NCI-H146 treated with DMSO at 0.1 percent for 48 hours (cell line): ENCODE data around the gene PCIF1.
"Not testable (repeated sequence)": the region's sequence is repeated elsewhere in the genome, so short reads cannot be mapped to it uniquely, and the experiment has no call there.

Experiments
- DNase-seq: peaks from one replicate; lab custom pipeline; 2025; ENCODE audit not compliant: unreplicated experiment; lab: John Stamatoyannopoulos, UW

PCIF1 gene

GRCh38 chr20:45934586-45935415 lies at the start of gene PCIF1:
Gene PCIF1 (plus strand): TSS chr20:45934683. CDS start chr20:45939000, 4,317 bp downstream.
- DNase-seq: peak; percentile 93

GRCh38 chr20:45886590-45887345 lies 47.7 kb upstream of the PCIF1 start:
- DNase-seq: no peak

GRCh38 chr20:45887346-45887715 lies 47.2 kb upstream of the PCIF1 start, which contains the start of gene SPATA25:
Gene SPATA25 (minus strand): TSS chr20:45887622. CDS start chr20:45887590, 32 bp downstream.
- DNase-seq: no peak

DNA sequence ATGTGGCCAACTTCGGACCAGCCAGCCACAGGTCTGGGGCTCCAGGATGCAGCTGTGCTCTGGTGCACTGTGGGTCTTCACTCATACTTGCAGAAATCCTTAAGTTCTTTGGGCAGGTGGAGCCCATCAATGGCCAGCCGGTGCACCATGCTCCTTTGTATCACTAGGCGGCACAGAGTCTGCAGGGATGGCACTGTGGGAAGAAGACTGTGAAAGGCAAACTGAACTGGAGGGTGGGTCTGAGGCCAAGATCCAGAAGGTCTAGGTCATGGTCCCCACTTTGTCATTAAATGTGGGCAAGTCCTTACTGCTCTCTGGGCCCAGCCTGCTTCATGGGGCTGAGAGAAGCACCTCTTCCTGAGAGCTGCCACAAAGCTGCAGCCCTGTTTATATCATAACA lies 45.8 kb upstream of the PCIF1 start:
- no peak for DNase-seq

- DNase-seq: peak; percentile 75
Observed at GRCh38 chr20:45890077-45890984, 44.2 kb upstream of the PCIF1 start.

DNA sequence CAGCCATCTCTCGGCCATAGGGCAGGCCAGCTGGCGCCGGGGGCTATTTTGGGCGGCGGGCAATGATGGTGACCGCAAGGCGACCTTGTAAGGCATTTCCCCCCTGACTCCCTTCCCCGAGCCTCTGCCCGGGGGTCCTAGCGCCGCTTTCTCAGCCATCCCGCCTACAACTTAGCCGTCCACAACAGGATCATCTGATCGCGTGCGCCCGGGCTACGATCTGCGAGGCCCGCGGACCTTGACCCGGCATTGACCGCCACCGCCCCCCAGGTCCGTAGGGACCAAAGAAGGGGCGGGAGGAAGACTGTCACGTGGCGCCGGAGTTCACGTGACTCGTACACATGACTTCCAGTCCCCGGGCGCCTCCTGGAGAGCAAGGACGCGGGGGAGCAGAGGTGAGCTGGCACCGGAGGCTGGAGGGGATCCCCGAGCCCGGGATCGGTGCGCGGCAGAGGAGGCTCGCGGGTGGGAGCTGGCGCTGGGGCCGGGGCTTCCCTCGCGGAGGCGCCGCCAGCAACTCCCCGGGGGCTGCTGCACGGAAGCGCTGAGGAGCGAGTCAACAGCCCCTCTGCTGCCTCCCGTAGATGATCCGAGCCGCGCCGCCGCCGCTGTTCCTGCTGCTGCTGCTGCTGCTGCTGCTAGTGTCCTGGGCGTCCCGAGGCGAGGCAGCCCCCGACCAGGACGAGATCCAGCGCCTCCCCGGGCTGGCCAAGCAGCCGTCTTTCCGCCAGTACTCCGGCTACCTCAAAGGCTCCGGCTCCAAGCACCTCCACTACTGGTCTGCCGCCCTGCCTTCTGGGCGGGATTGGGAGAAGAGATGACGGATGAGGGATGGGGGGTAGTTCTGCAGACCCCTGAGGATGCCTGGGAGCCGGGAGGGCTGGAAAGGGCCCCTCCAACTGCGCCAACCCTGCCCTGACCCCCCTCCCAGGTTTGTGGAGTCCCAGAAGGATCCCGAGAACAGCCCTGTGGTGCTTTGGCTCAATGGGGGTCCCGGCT lies 43.2 kb upstream of the PCIF1 start, which contains the start of the genes CTSA and NEURL2:
CTSA (plus strand) TSS at position 351 of the 999 bp plus-strand sequence; CDS start at position 585, 234 bp downstream.
NEURL2 (minus strand) TSS at position 224 of the 999 bp plus-strand sequence; CDS start at position 7, 217 bp downstream.
- peak; percentile 87 for DNase-seq

DNA sequence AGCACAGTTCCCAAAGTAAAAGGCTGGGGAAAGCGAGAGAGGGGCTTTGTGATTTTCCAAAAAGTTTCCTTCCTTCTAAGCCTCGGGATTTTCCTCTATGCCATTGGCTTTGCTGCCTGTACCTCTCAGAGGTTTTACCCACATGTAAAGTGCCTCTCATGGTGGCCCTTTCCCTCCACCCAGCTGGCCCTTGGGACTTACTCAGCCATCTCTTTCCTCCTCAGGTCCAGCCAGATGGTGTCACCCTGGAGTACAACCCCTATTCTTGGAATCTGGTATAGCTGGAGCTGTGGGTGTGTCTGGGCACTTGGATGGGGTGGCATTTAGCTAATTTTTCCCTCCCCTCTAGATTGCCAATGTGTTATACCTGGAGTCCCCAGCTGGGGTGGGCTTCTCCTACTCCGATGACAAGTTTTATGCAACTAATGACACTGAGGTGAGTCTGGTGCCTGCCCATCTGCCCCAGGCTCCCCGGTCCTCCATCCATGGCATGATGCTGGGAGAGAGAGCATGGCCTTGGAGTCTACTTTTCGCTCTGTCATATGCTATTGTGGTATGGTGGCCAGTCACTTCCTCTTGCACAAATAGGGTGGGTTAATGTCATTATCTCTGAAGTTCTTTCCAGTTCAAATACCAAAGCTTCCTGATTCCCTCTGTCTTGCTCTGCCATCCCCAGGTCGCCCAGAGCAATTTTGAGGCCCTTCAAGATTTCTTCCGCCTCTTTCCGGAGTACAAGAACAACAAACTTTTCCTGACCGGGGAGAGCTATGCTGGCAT lies 42.2 kb upstream of the PCIF1 start:
- no peak for DNase-seq

GRCh38 chr20:45892828-45893500 lies 41.5 kb upstream of the PCIF1 start:
- DNase-seq: no peak

DNA sequence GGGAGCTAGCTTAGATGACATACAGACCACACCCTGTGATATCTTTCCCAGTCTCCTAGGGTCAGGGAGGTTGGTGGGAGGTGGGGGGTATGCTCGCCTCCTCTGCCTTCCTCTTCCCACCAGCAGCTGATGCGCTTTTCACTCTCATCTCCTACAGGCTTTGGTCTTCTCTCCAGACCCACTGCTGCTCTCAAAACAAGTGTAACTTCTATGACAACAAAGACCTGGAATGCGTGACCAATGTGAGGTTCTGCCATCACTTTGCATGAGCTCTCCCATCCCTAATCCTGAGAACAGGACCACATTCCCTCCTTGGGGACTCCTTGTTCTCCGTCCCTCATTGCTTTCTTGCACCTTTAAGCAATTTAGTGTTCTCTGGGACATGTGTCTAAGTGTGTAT lies 40.7 kb upstream of the PCIF1 start:
- no peak for DNase-seq

GRCh38 chr20:45894797-45895196 lies 39.7 kb upstream of the PCIF1 start:
- DNase-seq: no peak

DNA sequence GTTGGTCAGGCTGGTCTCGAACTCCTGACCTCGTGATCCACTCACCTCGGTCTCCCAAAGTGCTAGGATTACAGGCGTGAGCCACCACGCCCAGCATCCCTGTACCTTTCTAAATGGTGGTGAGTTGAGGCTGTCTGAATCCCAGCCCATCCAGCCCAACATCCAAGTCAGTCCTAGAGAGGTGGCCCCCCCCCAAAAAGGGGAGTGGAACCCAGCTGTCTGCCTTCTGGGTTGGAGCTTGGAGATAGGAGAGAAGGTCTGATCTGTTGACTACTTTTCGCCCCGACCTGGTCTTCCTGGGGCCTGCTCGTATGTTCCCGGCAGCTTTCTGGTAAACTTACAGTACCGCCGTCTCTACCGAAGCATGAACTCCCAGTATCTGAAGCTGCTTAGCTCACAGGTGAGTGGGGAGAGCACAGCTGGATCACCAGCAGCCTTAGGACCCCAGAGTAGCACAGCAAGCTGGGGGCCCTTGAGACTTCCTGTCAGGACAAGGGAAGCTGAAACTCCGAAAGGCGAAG lies 37.8 kb upstream of the PCIF1 start:
- DNase-seq: no peak

DNA sequence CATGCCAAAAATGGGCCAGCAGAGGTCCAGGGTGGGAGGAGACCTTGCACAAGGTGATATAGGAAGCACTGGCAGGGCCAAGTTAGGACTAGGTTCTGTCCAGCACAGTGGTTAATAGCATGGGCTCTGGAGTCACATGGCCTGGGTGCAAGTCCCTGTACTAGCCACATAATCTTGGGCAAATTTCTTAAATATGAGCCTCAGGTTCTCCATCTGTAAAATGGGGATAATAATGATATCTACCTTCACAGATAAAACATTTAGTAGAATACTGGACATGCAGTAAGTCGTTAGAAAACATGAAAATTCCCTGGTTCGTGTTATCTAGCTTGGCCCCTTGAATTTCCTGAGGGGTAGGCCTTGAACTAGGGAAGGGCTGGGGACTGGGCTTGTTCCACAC lies 37.2 kb upstream of the PCIF1 start:
- no peak for DNase-seq

DNA sequence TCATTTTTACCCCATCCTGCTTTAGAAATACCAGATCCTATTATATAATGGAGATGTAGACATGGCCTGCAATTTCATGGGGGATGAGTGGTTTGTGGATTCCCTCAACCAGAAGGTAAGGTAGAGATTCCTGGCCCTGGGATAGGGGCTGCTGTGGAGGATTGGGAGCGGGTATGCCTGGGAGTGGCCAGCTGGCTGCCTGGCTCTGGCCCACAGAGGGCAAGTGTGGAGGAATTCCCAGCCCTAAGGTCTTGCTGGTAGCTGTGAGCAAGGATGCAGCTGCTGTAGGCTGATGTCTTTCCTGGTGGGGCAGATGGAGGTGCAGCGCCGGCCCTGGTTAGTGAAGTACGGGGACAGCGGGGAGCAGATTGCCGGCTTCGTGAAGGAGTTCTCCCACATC lies 36.8 kb upstream of the PCIF1 start:
- DNase-seq: no peak

DNA sequence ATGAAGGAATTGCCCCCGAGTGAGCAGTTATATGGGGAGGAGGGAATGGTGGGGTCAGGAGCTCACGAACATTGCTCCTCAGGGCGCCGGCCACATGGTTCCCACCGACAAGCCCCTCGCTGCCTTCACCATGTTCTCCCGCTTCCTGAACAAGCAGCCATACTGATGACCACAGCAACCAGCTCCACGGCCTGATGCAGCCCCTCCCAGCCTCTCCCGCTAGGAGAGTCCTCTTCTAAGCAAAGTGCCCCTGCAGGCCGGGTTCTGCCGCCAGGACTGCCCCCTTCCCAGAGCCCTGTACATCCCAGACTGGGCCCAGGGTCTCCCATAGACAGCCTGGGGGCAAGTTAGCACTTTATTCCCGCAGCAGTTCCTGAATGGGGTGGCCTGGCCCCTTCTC lies 36.2 kb upstream of the PCIF1 start:
- DNase-seq: no peak

- no peak for DNase-seq
Observed at GRCh38 chr20:45899046-45899835, 35.2 kb upstream of the PCIF1 start.

- DNase-seq: not testable (repeated sequence)
Observed at GRCh38 chr20:45901332-45901731, 33.2 kb upstream of the PCIF1 start.

DNA sequence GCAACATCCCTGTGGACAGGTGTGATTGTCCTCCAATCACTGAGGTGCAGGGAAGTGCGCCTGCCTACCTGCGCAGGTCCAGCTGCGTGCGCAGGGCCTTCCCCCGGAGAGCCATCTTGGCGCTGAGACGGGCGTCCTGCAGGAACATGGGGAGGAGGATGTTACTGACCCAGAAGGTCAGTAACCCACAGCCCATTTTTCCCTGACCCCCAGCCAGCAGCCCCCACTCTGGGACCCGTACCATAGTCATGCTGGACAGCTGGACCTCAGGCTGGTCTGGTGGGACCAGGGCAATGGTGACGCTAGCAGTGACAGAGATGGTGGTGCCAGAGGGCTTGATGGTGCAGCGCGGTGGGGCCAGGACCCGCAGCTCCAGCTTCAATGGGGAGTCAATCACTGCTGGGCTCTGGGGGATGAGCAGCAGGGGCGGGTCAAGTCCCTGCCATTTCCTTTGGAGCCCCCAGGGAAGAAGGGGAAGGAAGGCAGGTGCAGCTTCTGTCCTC lies 32.2 kb upstream of the PCIF1 start:
- no peak for DNase-seq
